NCI-H1417 (cell line): ENCODE results near the gene TM9SF1.

Source experiments
- DNase-seq, 3 experiments: peaks; one replicate each; lab custom pipeline; 2025; lab: John Stamatoyannopoulos, UW

The TM9SF1 gene

DNA sequence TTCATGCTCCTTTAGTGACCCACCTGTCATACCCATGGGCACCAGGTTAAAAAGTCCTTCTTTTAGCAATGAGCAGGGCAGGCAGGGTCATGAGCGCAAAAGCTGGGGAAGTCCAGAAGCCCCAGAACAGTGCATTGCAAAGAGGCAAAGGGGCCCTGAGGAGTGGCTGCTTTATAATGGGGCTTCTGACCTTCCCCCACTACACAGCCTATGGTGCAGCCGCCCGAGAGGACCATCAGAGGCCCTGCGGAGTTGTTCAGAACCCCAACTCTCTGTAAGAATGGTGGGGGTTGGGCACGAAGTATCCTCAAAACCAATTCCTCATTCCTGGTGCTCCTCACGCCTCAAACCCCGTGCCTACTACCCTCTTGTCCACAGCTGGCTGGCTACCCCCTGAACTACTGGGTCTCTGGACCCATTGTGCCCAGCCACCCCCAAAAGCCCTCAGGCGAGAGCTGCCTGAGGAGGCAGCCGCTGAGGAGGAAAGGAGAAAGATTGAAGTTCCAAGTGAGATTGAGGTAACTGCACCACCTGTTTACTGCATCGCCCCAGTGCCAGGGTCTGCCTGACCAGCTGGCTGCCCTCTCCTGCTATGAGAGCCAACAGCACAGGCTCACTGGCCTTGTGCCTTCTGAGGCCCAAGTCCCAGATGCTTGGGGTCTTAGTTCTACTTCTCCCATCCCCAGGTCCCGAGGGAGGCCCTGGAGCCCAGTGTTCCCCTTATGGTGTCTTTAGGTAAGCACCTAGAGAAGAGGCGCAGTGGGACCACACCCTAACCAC, 16.7 kb downstream of the TM9SF1 start:
- no peak for DNase-seq

DNA sequence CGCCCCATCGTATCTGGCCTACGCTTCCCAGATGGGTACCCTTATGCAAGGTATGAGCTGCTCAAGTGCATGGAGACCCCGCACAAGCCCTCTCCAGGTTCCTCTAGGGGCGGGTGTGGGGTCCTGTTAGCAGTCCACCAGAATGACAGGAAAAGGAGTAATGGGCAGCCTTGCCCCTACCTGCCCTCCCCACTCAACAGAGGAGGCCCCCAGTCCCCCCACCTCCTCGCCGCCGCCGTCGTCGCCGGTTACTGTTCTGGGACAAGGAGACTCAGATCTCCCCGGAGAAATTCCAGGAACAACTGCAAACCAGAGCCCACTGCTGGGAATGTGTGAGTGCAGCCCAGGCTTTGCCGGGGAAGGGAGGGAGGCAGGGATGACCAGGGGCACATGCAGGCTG, 17.4 kb downstream of the TM9SF1 start:
- DNase-seq, result no peak

DNA sequence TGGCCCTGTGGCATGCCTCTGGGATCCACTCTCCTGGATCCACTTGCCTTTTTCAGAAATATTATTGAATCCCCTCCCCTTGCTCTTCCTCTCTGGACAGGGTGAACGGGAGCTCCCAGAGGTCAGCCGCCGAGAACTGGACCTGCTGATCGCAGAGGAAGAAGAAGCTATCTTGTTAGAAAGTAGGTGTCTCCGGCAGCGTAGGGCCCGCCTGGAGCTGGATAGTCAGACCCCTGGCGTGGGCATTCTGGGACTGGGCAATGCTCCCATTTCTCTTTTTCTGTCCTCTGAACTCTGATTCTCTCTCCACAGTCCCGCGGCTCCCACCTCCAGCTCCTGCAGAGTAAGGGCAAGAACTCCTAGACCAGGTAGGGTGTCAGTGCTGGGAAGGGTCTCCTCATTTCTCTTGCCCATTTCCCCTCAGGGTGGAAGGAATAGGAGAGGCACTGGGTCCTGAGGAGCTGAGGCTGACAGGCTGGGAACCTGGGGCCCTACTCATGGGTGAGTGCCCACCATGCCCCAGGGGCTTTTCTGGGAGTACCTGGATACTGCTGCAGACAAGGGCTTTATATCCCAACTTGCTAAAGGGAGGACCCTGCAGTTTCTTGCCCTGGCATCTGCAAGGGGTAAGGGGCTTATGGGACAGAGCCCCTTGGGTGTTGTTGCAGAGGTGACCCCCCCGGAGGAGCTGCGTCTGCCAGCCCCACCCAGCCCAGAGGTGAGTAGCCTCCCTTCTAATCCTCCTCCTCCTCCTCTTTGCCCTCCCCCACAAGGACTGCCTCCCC, 18.0 kb downstream of the TM9SF1 start:
- no peak for DNase-seq

DNA sequence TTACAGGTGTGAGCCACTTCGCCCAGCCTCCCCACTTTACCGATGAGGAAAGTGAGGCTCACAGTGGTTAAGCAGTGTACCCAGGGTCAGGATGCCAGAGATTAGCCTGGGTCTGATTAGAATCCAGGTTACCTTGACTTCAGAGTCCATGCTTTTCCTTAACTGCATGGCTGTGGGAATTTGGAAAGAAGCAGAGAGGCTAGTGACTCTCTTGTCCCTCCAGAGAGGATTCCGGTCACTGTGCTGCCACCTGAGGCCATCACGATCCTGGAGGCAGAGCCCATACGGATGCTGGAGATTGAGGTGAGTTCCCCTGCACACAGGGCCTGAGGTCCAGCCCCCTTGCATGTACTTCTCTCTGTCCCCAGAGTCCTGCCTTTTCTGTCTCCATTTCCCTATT, 18.6 kb downstream of the TM9SF1 start:
- no peak for DNase-seq

DNA sequence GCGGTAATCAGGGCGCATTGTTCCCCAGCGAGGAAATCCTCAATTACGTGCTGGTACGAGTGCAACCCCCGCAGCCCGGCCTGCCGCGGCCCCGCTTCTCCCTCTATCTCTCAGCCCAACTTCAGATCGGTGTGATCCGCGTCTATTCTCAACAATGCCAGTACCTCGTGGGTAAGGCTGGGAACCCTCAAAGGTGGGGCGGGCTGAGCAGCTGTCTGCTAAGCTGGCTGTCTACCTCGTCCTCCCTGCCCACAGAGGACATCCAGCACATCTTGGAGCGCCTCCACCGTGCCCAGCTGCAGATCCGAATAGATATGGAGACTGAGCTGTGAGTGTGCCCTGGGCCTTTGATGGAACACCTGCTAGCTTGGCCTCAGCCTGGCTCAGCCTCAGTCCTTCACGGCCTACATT, 22.4 kb downstream of the TM9SF1 start:
- peak in 1 of 3 experiments; percentile 49 for DNase-seq

DNA sequence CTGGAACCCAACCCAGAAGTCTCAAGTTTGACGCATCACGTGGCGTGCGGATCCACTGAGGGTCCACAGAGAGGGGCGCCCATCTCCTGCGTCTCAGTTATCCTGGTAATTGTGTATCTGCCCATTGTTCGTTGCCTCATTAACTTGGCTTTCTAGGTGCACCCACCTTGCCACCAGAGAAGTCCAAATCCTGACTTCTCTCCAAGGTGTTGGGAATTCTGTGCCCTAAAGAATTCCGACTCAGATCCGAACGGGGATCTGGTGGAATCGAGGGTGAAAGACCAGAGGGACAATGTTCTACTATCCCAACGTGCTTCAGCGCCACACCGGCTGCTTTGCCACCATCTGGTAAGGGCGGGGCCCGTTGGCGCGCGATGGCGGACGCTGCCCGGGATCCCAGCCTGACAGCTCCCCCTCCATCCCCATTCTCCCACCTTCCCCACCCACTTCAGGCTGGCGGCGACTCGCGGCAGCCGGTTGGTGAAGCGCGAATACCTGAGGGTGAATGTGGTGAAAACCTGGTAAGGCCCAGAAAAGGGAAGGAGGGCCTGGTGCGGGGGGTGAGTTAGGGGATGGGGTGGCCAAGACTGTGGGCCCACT, 22.9 kb downstream of the TM9SF1 start:
- peak; percentile 37 to 59 (median 40) for DNase-seq

DNA sequence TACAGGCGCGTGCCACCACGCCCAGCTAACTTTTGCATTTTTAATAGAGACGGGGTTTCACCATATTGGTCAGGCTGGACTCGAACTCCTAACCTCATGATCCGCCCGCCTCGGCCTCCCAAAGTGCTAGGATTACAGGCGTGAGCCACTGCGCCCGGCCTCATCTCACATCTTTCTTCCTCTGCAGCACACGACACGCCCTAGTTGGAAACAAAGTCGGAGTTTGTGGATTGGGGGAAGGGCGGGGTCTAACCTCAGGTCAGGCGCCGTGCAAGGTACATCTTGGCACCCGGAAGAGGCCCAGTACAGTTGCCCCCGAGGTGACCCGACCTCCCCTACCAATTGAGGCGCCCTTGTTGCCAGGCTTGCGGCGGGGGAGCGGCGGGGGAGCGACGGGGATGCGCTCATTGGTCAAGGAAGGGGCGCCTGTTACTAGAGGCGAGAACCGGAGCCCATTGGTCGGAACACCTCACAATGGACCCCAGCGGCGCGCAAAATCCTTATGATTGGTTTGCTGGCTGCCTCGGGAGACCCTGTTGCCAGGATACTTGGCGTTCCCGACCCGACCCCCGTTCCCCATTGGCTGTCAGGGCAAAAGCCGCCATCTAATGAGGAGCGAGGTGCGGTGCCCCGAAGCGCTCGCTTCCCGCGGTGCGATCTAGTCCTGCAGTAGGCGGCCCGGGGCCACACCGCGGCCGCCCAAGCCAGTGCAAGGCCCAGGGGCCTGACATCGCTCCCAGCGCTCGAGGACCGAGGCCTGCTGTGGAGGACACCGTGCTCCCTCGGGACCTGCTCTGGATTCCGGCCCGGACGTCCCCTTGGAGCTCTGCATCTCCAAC, 23.6 kb downstream of the TM9SF1 start, which contains the start of gene REC8:
Gene REC8, plus strand, starts transcription at position 659 of the 839 bp plus-strand sequence. CDS start 473 bp downstream, outside the sequence.
- DNase-seq, result peak; percentile 92 to 99 (median 98)

DNA sequence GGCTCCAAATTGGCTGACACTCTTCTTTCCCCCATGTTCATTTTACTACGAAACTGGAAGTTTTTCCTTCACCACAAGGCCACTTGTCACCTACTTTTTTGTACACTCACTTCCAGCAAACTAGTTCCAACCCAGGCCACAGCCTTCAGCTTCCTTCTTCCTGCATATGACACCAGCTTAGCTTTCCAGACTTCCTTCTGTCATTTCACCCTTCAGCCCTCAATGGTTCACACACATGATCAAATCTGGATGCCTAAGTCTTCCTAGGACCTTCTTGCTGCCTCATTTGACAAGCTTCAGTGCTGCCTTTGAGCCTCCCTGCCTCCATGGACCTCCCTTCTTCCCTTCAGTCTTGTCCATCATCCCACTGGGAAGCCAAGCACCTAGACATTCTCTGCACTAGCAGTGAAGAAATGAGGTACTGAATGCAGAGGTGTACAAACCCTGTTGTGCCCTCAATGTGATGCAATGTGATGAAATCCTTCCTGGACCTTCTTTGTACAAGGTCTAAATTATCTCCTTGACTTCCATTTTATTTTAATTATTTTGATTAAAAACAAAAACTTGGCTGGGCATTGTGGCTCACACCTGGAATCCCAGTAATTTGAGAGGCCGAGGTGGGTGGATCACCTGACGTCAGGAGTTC, 27.6 kb downstream of the TM9SF1 start:
- DNase-seq, result no peak

DNA sequence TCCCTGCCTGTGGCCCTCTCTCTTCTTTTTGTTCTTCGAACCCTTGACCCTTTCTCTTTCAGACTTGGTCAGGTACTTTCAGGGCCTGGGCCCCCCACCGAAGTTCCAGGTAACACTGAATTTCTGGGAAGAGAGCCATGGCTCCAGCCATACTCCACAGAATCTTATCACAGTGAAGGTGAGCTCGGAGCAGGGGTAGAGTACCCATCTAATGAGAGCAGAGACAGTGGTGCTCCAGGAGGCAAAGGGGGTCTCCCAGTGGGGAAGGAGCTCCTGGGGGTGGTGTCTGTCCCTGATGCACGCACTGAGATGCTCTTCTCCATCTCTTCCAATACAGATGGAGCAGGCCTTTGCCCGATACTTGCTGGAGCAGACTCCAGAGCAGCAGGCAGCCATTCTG, 29.5 kb downstream of the TM9SF1 start:
- no peak for DNase-seq

DNA sequence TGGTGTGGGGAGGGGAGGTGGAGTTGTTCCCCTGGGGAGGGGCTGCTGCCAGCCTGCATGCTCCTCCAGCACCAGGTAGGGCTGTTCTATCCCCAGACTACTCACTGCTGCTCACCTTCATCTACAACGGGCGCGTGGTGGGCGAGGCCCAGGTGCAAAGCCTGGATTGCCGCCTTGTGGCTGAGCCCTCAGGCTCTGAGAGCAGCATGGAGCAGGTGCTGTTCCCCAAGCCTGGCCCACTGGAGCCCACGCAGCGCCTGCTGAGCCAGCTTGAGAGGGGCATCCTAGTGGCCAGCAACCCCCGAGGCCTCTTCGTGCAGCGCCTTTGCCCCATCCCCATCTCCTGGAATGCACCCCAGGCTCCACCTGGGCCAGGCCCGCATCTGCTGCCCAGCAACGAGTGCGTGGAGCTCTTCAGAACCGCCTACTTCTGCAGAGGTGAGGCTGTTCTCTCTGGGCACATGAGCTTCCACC, 30.7 kb downstream of the TM9SF1 start:
- DNase-seq, result no peak

DNA sequence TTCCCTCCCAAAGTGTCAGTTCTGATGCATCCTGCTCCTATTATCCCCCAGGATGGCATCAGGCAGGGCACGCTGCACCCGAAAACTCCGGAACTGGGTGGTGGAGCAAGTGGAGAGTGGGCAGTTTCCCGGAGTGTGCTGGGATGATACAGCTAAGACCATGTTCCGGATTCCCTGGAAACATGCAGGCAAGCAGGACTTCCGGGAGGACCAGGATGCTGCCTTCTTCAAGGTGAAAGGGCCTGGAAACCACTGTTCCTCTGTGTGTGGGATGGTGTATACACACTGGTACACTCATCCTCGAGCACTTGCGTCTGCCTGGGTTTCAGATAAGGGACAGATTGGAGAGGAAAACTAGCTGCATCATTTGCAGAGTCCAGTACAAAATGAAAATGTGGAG, 33.1 kb downstream of the TM9SF1 start:
- DNase-seq, result no peak

DNA sequence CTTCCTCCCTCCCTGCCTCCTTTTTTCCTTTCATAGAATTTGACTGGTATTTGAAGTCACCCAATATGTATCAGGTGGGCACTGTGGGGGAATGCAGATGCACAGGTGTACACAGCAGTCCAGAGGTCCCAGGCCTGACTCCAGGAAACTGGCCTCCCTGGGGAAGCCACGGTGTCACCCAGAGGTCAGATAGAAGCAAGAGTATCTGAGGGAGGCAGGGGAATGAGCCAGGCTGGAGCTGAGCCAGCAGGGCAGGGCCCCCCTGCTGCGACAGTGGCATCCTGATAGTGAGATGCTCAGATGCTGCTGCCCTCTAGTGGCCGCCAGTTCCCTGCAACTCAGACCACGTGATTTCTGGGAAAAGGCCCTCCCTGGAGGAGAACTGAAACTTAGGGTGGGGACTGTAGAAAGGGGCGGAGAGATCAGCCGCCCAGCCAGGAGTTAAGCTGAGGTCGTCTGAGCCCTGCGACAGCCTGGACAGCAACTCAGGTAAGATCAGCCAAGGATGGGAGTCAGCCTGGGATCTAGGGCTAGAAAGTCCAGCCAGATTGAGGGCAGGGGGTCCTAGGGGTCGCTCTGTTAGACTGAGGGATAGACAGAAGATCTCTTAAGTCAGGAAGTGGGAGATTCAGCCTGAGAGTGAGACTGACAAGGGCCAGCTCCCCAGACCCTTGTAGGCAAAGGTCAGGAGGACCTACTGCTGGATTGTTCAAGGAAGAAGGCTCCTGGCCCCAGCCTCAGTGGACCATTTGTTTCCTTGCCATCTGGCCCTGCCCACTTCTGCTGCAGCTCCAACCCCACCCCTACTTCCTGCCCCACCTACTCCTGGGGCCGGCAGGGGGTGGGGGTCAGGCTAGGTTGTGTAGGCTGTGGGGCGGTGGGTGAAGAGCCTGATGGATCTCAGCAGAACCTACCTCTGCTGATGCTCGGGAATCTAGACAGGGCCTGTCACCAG, 34.1 kb downstream of the TM9SF1 start, which contains the start of gene IRF9:
Gene IRF9, plus strand, starts transcription at position 416 of the 955 bp plus-strand sequence. CDS start 880 bp downstream, outside the sequence.
- DNase-seq, result peak; percentile 93 to 98 (median 97)

DNA sequence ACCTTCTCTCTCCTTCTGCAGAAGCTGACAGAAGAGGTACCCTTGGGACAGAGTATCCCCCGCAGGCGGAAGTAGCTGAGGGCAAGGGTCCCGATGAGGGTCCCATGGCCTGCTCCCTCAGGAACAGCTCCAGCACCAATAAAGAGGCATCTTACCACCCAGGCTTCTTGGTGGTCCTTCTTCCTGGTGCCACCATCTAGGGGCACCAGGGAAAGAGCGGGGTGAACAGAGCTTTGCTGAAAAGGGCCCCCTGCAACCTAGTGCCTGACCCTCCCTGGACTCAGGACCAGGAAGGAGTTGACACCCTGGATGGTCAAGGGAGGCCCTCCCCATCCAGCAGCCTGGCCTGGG, 34.8 kb downstream of the TM9SF1 start:
- DNase-seq, result no peak

DNA sequence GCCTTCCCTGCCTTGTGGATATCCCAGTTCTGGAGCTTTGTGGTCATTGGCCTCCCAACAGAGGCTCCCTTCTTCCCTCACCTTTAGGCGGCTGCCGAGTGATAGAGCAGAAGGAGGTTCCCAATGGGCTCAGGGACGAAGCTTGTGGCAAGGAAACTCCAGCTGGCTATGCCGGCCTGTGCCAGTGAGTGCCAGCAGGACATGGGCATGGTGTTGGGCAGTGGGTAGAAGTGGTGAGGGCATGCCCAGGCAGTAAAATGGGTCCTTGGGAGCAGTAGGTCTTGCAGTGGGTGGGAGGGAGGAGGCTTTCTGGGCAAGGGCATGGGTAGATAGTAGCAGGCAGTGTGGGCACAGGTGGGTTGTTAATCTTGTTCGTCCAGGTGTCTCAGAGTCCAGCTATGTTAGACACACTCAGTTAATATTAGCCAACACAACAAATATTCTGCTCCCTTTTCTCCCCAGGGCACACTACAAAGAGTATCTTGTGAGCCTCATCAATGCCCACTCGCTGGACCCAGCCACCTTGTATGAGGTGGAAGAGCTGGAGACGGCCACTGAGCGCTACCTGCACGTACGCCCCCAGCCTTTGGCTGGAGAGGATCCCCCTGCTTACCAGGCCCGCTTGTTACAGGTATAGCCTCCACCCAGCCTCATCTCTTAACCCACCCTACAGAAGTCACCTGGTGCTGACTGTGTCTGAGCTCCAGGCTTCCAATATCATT, 35.3 kb downstream of the TM9SF1 start:
- no peak for DNase-seq

DNA sequence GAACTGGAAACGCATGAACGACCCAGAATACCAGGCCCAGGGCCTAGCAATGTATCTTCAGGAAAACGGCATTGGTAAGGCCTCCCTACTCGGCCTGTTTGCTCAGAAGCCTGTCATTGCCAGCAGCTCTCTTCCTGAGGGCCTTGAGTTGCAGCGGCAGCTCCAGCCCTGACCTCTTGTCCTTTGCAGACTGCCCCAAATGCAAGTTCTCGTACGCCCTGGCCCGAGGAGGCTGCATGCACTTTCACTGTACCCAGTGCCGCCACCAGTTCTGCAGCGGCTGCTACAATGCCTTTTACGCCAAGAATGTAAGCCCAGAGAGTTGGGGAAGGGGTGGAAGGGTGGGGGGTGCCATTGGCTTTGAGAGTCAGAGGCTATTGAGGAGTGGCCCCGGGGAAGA, 37.9 kb downstream of the TM9SF1 start:
- no peak for DNase-seq

DNA sequence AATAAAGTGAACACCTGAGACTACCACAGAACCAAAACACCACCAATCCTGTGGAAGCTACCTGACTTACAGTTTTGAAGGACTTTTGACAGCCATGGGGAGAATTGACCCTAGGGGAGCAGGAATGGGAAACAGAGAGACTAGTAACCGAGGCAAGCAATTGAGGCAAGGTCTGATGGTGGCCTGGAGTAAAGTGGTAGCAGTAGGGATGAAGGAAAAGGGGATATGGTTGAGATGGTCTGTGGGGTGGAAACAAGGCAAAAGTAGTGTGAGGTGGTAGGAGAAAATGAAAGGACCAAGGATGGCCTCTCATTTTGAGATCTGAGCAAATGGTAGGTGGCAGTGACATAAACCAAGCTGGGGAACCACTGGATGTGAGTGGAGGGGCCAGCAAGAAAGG, 38.4 kb downstream of the TM9SF1 start:
- no peak for DNase-seq

DNA sequence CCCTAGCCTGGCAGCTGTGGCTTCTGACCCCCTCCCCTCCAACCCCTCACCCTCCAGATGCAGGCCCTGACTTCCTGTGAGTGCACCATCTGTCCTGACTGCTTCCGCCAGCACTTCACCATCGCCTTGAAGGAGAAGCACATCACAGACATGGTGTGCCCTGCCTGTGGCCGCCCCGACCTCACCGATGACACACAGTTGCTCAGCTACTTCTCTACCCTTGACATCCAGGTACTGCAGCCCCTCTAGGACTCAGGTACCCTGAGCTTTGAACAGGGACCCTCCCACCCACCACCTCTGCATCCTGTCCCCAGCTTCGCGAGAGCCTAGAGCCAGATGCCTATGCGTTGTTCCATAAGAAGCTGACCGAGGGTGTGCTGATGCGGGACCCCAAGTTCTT, 40.1 kb downstream of the TM9SF1 start:
- DNase-seq, result no peak

DNA sequence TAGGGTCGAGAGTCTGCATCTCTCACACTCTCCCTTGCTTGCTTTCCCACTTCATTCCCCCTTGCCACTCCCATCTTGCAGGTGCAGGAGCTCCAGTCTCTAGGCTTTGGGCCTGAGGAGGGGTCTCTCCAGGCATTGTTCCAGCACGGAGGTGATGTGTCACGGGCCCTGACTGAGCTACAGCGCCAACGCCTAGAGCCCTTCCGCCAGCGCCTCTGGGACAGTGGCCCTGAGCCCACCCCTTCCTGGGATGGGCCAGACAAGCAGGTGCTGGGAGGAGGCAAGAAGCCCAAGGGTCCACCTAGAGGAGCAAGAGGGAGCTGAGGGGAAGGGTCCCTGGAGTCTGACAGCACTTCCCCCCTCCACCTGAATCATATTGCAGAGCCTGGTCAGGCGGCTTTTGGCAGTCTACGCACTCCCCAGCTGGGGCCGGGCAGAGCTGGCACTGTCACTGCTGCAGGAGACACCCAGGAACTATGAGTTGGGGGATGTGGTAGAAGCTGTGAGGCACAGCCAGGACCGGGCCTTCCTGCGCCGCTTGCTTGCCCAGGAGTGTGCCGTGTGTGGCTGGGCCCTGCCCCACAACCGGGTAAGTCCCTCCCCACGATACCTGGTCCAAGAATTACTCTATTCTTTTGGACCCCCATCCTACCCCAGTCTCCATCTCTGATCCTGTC, 43.7 kb downstream of the TM9SF1 start:
- no peak for DNase-seq

DNA sequence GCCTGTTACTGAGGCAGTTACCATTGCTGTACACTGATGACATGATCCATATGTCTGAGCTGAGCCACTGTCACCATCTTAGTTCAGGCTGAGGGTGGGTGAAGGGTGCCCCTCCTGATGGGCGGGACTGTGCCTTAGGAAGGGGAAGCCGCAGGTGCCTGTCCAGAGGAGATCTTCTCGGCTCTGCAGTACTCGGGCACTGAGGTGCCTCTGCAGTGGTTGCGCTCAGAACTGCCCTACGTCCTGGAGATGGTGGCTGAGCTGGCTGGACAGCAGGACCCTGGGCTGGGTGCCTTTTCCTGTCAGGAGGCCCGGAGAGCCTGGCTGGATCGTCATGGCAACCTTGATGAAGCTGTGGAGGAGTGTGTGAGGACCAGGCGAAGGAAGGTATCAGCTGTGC, 44.2 kb downstream of the TM9SF1 start:
- no peak for DNase-seq
